Measurements from ENCODE around the gene RNPEPL1.

DNA sequence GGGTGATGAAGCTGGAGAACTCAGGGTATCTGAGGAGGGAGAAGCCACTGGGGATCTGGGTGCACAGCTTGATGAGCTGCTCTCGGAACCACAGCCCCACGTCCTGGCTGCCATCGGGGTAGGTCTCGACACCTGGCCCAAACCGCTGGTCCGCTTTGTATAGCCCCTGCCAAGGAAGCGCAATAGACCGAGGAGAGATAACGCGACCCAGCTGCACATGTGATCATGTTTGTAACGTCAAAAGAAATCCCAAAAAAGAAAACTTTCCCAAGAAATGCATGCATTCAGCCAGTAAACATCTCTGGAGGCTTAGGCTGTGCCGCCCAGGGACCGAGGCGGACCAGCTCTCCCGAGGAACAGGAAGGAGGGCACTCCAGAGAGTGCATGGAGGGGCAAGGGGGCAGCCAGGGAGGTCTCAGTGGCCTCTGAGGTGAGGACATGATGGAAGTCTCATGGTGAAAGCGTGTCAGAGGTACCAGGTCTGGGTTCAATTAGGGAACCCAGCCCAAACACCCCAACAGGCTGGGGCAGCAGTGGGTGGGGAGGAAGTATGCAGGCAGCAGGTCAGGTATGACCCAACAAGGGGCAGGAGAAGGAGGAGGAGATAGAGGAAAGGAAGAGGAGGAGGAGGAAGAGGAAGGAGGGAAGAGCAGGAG lies 38.8 kb upstream of the RNPEPL1 start:
- TF ChIP-seq BCL11A (IDR thresholded peaks at IDR 0.05; ENCODE audit: low read depth, low read length) (no peak), POLR2A (IDR thresholded peaks at IDR 0.05; ENCODE audit: low read depth, low read length) (no peak), NRF1 (conservative IDR thresholded peaks at IDR 0.05; ENCODE audit: low read depth, low read length) (no peak), POLR2AphosphoS5 (IDR thresholded peaks at IDR 0.05; ENCODE audit: low read length) (no peak), CREB1 (IDR thresholded peaks at IDR 0.05; ENCODE audit: low read depth) (no peak), SREBF2 (IDR thresholded peaks at IDR 0.05; ENCODE audit: low read length) (no peak), ESRRA (IDR thresholded peaks at IDR 0.05; ENCODE audit: low read length) (no peak), EZH2 (IDR thresholded peaks at IDR 0.05; ENCODE audit: borderline replicate concordance, control insufficient read depth, low read depth, low read length) (no peak)
- TF ChIP-seq, protein P1, sequence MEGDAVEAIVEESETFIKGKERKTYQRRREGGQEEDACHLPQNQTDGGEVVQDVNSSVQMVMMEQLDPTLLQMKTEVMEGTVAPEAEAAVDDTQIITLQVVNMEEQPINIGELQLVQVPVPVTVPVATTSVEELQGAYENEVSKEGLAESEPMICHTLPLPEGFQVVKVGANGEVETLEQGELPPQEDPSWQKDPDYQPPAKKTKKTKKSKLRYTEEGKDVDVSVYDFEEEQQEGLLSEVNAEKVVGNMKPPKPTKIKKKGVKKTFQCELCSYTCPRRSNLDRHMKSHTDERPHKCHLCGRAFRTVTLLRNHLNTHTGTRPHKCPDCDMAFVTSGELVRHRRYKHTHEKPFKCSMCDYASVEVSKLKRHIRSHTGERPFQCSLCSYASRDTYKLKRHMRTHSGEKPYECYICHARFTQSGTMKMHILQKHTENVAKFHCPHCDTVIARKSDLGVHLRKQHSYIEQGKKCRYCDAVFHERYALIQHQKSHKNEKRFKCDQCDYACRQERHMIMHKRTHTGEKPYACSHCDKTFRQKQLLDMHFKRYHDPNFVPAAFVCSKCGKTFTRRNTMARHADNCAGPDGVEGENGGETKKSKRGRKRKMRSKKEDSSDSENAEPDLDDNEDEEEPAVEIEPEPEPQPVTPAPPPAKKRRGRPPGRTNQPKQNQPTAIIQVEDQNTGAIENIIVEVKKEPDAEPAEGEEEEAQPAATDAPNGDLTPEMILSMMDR (IDR thresholded peaks at IDR 0.05 in 2 of 3, conservative IDR thresholded peaks at IDR 0.05 in 1 of 3; ENCODE audit: control insufficient read depth in 2 of 3, extremely low read depth in 1 of 3, insufficient read depth in 1 of 3, low read depth in 3 of 3, low read length in 3 of 3) = no peak
- TF ChIP-seq, protein P2, sequence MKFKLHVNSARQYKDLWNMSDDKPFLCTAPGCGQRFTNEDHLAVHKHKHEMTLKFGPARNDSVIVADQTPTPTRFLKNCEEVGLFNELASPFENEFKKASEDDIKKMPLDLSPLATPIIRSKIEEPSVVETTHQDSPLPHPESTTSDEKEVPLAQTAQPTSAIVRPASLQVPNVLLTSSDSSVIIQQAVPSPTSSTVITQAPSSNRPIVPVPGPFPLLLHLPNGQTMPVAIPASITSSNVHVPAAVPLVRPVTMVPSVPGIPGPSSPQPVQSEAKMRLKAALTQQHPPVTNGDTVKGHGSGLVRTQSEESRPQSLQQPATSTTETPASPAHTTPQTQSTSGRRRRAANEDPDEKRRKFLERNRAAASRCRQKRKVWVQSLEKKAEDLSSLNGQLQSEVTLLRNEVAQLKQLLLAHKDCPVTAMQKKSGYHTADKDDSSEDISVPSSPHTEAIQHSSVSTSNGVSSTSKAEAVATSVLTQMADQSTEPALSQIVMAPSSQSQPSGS (IDR thresholded peaks at IDR 0.05; ENCODE audit: low read length) = no peak

Measured in GM12878 (cell line).